Cerebellar cortex (tissue), 1 donor: Measurements from ENCODE around the gene TMEM213.

Experiments used
- DNase-seq: peaks from one replicate; pipeline ENCODE4 v3.0.0-alpha.2; 2015; ENCODE audit warnings: low spot score

Gene TMEM213, protein sequence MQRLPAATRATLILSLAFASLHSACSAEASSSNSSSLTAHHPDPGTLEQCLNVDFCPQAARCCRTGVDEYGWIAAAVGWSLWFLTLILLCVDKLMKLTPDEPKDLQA

DNA sequence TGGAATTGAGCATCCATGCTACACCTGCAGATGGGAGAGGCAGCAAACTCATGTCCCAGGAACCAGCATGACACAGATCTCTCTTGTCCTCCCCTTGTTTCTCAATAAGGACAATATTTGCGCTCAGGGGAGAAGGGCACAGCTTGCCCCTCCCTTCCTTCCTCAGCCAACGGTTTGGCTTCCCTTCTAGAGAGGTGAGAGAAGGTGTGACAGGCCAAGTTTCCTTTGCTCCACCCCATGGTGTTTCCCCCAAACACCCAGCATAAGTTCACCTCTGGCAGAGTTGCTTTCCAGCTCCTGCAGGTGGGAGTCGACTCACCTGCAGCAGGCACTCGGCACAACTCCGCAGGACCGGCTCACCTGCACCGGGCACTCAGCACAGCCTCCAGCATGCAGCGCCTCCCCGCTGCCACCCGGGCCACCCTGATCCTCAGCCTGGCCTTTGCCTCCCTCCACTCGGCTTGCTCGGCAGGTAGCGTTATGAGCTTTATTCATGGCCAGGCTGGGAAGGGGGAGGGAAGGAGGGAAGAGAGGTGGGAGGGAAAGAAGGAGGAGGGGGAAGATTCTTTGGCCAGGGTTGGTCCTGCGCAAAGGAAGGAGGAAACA is at the start of gene TMEM213, which contains the start of gene ATP6V0A4:
Gene TMEM213 (plus strand): TSS at position 280 of the 606 bp plus-strand sequence. CDS start 111 bp downstream, at position 391.
Gene ATP6V0A4 (minus strand): TSS at position 482 of the 606 bp plus-strand sequence. CDS start 26,949 bp downstream, outside the sequence.
- no peak for DNase-seq

DNA sequence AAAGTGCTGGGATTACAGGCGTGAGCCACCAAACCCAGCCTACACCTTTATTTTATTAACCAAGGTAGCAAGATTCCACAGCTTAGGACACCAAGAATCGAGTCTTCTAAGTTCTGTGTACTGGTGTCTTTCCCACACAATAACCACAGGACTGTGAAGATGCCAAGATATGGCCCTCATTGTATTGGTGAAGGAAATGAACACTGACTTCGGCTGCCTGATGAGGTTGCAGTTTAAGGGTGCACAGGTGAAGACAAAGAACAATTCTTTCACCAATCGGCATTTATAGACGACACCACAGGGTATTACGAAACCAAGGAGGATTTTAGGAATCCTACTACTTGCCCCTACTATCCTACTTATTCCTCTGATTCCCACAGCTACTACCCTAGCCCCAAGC is 49.1 kb upstream of the TMEM213 start:
- DNase-seq: no peak

DNA sequence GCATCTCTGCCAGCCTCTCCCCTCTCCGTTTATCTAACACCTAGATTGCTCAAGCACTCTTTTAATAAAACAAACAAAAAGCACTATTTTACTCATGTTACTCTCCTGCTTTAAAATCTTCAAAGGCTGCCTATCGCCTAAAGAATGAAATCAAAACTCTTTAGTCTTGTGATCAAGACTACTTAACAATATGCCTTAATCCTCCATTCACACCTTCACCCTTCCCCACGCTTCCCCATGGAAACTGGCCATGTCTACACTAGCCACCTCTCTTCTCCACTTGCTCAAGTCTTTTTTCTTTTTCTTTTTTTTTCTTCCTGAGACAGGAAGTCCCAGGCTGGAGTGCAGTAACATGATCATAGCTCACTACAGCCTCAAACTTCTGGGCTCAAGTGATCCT is 47.8 kb upstream of the TMEM213 start:
- DNase-seq: no peak

DNA sequence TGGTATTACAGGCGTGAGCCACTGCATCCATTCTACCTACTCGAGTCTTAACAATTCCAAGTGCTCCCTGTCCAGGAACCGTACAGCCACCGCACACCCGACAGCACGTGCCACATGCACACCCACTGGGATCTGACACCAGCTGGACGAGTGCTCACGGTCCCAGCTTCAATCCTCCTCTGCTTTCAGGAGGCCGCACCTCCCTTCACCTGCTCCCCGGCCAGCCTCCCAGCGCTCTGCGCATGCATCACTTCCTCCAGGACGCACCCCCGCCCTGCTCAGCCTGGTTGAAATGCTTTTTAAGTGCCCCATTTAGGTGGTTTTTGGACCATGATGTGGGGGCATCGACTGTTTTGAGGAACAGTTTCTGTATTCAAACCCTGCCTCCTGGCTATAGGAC is 47.3 kb upstream of the TMEM213 start:
- DNase-seq: no peak

DNA sequence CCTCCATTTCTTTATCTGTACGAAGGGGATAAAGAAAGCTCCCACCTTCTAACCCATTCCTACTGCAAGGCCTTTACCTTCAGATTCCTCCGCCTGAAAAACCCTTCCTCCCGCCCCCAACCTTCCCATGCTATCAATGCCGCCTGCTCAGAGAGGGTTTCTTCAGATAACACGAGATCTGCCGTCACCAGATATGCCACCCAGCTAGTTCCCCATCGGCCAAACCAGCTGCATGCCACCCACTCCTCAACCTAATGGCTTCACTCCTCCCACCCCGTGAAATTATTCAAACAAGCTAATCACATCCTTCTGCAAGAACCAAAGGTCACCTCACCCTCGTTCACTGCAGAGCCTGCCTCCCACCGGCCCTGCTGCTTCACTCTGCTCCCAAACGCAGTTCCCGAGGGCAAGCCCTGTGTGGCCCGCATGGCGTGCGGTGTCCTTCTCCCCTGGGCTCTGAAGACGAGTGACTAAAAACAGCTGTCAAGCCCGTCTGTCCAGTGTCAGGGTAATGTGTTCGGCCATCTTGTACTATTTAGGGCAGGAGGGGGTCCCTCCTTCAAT is 46.8 kb upstream of the TMEM213 start:
- no peak for DNase-seq

DNA sequence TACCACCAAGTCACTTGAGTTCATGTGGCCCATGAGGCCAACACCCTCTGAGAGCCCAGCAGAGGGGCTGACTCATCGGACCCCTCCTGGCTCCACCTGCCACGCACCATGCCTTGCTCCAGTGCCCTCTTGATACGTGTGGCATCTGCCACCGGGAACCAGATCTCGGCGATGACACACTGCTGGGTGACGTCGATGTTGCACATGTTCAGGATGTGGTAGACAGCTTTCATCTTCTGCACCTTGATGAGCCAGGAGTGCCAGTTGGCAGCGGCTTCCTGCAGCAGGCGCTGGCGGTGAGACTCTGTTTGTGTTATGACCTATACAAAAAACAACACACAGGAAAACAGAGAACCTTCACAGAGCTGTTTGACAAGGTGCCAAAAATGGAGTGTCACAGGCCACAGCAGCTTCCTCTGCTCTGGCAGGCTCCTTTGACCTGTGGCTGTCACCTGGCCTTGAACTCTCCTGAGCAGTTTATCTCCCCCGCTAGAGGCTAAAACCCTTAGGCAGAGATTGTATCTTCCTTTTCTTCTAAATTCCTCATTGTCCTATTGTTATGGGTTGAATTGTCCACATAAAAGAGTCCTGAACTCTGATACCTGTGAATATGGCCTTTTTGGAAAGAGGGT is 45.2 kb upstream of the TMEM213 start:
- DNase-seq: no peak

DNA sequence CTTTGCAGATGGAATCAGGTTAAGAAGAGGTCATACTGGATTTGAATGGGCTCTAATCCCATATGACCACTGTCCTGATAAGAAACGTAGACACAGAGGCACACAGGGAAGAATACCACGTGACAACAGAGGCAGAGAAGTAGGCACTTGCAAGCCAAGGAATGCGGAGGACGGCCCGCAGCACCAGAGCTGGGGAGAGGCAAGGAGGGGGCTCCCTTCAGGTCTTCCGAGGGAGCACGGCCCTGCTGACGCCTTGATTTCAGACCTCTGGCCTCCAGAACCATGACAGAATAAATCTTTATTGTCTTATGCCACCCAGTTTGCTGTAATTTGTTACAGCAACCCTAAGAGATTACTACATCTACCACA is 44.7 kb upstream of the TMEM213 start:
- no peak for DNase-seq

DNA sequence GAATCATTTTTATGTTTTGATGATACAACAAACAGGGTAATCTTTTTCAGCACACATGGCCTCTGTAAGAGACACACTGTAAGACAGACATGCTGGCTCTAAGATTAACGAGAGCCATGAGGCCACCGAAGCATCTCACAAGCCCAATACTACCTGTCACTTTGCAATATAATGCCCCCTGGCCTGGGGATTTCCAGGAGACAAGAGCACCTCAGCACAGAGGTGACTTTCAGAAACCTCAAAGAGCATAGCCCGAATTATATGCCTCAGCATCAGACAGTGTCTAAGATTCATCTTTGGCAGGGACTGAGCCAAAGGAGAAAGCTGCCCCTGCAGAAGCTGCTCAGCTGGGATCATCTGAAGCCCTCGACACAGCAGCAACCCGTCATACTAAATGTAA is 44.2 kb upstream of the TMEM213 start:
- no peak for DNase-seq

DNA sequence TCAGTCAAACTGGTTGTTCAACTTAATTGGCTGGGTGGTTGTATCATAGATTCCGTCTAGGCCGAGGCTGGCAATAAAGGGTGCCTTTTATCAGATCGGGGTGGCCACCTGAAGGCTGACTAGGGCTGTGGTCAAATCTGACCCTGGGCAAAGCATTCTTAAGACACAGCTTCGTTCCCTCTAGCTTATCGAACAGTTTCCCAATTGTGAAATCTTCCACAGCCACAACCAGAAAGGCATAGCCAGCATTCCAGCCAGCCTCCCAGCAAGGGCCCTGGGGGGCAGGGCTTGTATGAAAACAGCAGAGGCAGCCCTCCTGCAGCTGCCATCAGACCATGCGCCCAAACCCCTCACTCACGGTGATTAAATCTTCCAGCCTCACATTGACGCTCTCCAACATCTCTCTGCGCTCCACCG is 42.5 kb upstream of the TMEM213 start:
- no peak for DNase-seq

DNA sequence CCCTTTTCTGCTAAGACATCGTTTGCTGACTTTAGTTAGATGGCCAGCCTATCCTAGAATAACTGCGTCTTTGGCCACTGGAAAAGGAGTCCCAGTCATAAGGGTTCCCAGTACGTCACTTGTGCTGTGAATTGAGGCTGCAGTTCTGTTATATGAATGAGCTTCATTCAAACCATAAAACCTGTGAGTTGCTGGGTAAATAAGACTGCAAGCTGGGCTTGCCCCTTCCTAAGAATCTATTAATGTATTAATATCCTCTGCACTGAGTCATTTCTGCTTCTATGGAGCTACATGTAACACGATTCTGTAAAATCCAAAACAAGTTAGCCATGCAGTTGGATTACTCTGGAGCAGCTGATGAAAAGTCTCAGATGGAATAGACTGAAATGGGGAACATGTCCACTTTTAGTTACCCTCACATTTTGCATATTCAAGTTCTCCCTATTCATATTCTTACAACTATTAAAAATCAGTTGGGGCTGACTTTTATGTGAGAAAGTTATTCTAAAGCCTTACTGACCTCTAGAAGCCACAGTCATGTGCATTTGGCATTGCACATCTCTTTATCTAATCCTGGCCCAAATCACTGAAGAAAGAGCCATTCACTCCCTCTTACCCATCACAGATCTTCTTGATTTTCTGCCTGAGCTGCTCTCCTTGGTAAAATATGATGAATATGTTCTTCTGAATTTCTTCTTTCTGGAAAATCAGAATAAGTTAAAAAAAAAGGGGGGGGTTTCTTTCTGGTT is 41.8 kb upstream of the TMEM213 start:
- no peak for DNase-seq

DNA sequence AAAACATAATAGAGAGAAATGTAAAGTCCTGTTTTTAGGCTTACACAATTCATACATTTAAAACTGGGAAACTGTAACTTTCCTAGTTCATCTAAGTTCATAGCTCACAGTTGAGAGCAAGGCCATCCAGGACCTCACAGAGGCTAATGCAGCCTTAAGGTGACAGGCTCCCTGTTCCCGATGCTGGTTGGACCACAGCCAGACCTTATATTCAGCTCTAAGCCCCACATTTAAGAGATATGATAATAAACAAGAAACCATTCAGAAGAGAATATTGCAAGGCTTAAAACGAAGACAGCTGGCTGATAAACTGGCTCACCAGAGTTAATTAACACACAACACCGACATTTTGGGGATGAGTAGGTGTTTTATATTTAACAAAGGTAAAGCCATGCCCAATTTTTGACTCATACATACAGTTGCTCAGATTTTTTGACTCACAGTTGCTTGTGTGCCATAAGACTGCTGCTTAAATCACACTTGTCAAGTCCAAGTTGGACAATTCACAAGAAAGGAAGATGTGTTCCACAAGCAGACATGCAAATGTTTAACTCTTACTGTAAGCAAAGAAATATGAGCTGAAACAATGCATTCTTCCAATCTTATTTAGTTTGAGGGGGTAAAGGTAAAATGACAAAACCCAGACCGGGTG is 41.1 kb upstream of the TMEM213 start:
- no peak for DNase-seq

DNA sequence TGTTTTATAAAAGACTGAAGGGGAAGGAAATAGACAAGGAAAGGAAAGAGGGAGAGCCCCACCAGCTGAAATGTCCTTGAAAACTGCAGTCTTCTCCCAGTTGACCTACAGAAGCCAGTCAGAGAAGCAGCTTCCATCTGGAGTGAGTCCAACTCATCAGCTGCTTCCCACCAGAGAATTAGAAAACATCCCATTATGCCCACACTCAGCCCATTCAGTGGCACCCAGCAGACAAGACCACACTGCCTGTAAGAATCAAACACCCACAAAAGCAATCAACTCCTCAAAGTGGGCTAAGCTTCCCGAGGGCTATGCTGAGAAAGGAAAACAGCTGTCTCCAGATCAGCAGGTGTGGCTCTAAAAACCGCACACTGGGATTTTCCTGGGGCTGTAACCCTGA is 29.6 kb upstream of the TMEM213 start:
- DNase-seq: no peak

DNA sequence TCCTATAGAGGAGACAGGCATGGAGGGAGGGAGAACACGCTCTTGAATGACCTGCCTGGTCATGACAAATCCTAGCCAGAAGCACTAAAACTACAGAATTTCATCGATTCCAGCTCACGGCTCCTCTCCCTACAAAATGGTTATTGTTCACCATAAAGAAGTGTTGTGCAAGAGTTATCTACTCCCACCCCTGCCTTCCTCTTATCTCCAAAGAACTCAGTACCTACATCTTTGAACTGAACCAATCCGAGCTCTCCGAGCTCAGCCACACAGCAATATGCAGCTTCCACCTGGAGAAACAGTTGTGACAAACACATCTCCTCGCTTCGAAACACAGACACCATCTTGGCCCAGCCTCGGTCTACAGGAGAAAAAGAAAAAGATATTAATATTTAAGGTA is 26.9 kb upstream of the TMEM213 start:
- no peak for DNase-seq

DNA sequence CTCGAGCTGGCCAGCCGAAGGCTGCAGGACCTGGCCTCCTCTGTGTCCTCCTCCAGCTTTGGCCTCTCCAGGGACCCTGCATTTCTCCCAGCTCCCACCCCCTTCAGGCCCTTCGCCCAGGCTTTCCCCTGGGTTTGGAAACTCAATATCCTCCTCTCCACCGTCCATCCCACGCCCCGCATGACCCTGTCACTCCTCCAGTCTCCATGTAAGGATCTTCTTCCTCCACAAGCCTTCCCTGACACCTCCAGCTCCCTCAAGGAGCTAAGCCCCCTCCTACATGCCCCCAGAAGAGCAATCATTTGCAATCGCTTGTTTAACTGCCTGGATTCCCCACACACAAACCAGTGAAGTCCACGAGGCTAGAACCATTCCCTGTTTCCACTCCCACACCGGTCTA is 24.6 kb upstream of the TMEM213 start:
- no peak for DNase-seq

DNA sequence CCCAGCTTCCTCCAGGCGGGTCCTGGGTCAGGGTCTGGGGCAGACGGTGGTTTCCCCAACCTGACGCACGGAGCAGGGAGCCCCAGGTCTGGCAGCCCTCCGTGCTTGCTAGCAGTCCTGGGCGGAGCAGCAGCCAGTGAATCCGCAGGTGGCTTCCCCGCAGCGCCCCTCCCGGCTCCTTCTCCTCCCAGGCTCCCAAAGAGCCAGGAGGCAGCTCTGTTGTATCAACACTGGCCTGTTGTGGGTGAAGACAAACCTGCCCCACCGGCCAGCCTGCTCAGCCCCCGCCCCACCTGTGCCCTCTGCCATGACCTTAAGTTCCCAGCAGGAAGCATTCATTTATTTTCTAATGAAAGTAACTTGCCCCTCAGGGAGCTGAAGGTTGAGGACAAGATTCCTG is 24.0 kb upstream of the TMEM213 start:
- no peak for DNase-seq

DNA sequence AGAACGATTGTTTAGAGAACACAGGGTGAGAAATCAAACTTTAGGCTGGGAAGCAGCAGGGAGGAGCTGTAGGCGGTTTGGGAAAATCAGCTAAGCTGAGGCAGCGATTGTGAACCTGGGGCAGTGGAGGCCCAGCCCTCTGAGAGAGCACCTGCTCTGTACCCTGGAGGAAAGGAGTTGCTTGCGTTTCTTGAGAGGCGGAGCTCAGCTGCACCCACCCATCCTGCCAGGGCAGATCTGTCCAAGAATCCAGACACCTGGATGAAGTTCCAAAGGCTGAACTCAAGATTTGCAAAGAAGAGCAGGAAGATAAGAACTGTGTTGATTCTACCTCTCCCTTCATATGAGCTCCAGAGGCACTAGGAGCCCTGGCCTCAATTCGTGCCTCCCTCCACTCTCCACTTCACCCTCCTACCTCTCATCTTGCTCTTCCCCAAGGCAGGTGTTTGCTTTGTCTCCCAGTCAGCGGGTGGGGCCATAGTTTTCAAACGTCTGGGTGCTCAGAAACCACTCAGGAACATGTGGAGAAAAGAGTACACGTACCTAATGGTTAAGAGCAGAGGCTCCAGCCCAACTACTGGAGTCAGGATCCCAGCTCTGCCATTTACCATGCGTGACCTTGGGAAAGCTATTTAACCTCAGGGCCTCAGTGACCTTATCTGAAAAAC is 21.5 kb upstream of the TMEM213 start:
- no peak for DNase-seq

DNA sequence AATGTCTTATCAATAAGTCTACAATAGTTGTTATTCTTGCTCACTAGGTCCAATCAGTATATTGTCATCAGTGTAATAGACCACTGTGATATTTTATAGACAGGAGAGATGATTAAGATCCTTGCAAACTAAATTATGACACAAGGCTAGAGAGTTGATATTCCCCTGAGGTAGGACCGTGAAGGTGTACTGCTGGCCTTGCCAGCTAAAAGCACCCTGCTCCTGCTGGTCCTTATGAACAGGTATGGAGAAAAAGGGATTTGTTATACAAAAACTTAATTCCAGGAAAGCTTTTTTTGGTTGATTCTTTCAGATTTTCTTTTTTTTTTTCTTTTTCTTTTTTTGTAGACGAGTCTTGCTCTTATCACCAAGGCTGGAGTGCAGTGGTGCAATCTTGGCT is 16.8 kb upstream of the TMEM213 start:
- no peak for DNase-seq

DNA sequence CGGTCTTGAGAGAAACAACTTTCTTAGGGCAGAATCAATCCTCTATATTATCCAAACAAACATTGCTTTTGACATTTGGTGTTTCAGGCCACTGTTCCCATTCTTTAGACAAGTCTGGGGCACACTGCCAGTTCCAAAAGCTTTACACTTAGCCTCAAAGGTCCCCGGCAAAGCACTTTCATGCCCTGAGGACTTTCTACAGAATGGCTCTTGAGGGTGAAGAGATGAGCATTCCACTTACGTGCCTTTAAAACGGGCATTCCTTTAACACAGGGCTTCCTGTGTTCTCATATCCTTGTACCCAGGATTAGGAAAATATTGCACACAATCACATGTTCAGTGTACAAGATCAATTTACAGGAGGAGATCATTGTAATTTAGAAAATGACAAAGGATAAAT is 13.1 kb upstream of the TMEM213 start:
- no peak for DNase-seq

DNA sequence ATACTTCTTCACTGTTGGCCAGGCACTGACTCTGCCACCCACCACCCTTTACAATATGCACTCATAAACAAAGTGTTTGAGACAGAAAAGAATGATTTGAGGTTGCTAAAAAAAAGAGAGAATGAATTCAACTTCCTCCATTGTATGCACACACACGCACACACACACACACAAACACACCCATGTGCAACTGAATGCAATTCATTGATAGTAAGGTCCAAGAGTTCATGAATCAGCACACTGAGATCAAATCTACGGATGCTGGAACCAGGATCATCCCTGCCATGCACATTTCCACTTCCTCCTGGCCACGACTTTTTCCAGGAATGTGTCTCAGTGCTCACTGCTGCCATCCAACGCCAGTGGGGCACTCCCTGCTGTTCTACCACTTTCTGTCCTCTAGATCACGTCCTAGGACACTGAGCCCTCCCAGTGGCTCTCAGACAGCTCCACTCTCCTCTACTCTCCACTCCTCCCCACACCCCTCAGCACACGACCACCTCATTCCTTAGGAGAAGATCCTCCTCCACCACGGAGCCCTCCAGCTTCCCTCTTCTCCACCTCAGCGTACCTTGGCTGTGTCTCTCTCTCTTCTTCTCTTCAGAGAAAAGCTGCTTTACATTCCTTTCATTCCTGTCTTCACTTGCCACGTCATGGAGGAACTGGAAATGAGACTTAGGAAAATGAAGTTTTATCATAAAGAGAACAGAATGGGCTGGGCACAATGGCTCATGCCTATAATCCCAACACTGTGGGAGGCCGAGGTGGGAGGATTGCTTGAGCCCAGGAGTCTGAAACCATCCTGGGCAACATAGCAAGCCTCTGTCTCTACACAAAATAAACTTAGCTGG is 12.0 kb upstream of the TMEM213 start:
- DNase-seq: no peak

DNA sequence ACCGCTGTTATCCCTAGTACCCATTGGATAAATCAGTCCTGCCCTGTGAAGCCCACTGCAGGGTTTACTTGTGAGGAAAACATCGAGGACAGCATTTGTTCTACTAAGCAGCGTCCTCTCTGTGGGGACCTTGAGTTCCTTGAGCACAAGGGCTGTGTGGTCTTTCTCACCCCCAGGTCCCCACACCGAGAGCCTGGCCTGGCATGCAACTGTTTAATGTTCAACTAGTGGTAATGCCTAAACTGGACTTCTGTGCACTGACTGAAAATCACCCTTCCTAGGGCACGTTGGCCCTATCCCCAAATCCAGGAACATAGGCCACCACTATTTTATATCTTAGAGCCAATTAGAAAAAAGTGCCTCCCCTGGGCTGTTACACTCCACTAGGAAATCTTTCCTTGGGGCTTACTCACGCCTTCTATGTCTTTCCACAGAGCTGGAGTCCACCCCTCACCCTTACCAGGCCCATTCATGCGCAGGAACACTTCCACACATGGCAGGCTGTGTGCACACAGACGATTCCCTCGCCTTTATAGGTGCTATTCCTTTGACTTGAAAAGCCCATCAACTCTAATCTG is 1.7 kb upstream of the TMEM213 start:
- no peak for DNase-seq
